GM23338 (cell line): ENCODE results near the gene EXOC3. TPM values are rescaled to one million over a fixed set of nuclear protein-coding genes. Genes with fewer than 3 reads are reported as not detected.

Experiments
- EZH2 ChIP-seq: fragments of 200-600 bp; sonication (generic); IDR thresholded peaks from one replicate; pipeline ENCODE4 v1.8.0; 2017; ENCODE audit warnings: antibody characterized with exemption, mild to moderate bottlenecking, low read depth; ENCODE audit not compliant: unreplicated experiment
- EZH2phosphoT487 ChIP-seq: fragments of 200-600 bp; sonication (generic); IDR thresholded peaks from one replicate; pipeline ENCODE4 v1.8.1; 2018; ENCODE audit warnings: antibody characterized with exemption; ENCODE audit not compliant: unreplicated experiment
- JUNB ChIP-seq: IDR thresholded peaks from one replicate; pipeline ENCODE4 v1.6.1; 2016; ENCODE audit warnings: antibody characterized with exemption; ENCODE audit not compliant: unreplicated experiment
- NANOG ChIP-seq: IDR thresholded peaks from 2 replicates; pipeline ENCODE4 v1.6.1; 2016; ENCODE audit warnings: antibody characterized with exemption, borderline replicate concordance
- POLR2AphosphoS5 ChIP-seq: IDR thresholded peaks from 2 replicates; pipeline ENCODE4 v1.6.1; 2016; ENCODE audit warnings: antibody characterized with exemption, low read depth
- ZNF114 ChIP-seq: fragments of 250-450 bp; sonication (Bioruptor Pico); IDR thresholded peaks from 2 replicates; pipeline ENCODE4 v1.5.0; 2020; ENCODE audit warnings: mild to moderate bottlenecking, moderate library complexity
- ZNF331 ChIP-seq: fragments of 250-450 bp; sonication (Bioruptor Pico); IDR thresholded peaks from 2 replicates; pipeline ENCODE4 v1.5.0; 2020; ENCODE audit warnings: low read depth, mild to moderate bottlenecking, moderate library complexity
- polyA plus RNA-seq: library from polyadenylated mRNA; unstranded; fragments of >200 nt; fragmentation: Nextera tagmentation; extraction: Ambion mirVana; gene quantifications from 2 replicates; pipeline ENCODE4 v1.2.1, GENCODE V29; 2016
- total RNA-seq: library from RNA; depleted of rRNA; stranded (reverse); fragments of >200 nt; shearing (Covaris generic); gene quantifications from 2 replicates; pipeline ENCODE4 v1.2.3, GENCODE V29; 2014
- TF ChIP-seq, protein P1 (sequence below): fragments of 250-450 bp; sonication (Bioruptor Pico); IDR thresholded peaks from 2 replicates; pipeline ENCODE4 v1.5.0; 2020; ENCODE audit warnings: mild to moderate bottlenecking, moderate library complexity
- TF ChIP-seq, protein P2 (sequence below), 2 experiments: fragments of 200-600 bp in 1 of 2; sonication (generic) in 1 of 2; conservative IDR thresholded peaks; 2 replicates each; pipeline versions ENCODE4 v1.5.1 to v1.6.1; 2016 to 2017; ENCODE audit warnings: antibody characterized with exemption in 2 of 2, low read depth in 2 of 2, mild to moderate bottlenecking in 2 of 2, moderate library complexity in 1 of 2
- TF ChIP-seq, protein P3 (sequence below): IDR thresholded peaks from one replicate; pipeline ENCODE4 v1.6.1; 2018; ENCODE audit warnings: antibody characterized with exemption; ENCODE audit not compliant: unreplicated experiment

Gene EXOC3
- total and polyA plus RNA-seq, 2 experiments from 2014 or later, result 13.4 to 31.6 TPM

DNA sequence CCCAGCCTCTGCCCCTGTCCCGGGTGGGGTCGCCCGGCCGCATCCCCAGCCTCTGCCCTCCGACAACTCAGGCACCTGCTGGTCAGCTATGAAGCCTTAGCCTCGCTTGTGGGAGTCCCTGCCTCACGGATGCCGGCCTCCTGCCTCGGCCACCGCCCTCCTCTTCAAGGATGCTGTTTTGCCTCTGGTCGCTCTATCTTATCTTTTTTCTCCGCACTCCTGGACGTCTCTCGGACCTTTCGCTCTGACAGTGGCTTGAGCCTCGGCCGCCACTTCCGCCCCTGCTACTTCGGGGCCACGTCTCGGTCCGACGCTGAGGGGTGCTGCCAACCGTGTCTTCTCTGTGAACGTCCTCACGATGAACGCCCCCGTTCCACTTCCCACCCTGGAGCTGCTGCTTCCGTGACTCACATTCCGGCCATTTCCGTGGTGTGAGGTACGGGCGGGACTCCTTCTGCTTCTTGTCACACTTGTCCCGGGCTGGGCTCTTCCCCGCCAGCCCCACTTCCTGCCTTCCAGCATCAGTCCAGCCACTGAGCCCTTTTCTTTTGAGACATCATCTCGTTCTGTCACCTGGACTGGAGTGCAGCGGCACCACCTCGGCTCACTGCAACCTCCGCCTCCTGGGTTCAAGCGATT is 55.0 kb downstream of the EXOC3 start (continued):
- TF ChIP-seq, protein P1, sequence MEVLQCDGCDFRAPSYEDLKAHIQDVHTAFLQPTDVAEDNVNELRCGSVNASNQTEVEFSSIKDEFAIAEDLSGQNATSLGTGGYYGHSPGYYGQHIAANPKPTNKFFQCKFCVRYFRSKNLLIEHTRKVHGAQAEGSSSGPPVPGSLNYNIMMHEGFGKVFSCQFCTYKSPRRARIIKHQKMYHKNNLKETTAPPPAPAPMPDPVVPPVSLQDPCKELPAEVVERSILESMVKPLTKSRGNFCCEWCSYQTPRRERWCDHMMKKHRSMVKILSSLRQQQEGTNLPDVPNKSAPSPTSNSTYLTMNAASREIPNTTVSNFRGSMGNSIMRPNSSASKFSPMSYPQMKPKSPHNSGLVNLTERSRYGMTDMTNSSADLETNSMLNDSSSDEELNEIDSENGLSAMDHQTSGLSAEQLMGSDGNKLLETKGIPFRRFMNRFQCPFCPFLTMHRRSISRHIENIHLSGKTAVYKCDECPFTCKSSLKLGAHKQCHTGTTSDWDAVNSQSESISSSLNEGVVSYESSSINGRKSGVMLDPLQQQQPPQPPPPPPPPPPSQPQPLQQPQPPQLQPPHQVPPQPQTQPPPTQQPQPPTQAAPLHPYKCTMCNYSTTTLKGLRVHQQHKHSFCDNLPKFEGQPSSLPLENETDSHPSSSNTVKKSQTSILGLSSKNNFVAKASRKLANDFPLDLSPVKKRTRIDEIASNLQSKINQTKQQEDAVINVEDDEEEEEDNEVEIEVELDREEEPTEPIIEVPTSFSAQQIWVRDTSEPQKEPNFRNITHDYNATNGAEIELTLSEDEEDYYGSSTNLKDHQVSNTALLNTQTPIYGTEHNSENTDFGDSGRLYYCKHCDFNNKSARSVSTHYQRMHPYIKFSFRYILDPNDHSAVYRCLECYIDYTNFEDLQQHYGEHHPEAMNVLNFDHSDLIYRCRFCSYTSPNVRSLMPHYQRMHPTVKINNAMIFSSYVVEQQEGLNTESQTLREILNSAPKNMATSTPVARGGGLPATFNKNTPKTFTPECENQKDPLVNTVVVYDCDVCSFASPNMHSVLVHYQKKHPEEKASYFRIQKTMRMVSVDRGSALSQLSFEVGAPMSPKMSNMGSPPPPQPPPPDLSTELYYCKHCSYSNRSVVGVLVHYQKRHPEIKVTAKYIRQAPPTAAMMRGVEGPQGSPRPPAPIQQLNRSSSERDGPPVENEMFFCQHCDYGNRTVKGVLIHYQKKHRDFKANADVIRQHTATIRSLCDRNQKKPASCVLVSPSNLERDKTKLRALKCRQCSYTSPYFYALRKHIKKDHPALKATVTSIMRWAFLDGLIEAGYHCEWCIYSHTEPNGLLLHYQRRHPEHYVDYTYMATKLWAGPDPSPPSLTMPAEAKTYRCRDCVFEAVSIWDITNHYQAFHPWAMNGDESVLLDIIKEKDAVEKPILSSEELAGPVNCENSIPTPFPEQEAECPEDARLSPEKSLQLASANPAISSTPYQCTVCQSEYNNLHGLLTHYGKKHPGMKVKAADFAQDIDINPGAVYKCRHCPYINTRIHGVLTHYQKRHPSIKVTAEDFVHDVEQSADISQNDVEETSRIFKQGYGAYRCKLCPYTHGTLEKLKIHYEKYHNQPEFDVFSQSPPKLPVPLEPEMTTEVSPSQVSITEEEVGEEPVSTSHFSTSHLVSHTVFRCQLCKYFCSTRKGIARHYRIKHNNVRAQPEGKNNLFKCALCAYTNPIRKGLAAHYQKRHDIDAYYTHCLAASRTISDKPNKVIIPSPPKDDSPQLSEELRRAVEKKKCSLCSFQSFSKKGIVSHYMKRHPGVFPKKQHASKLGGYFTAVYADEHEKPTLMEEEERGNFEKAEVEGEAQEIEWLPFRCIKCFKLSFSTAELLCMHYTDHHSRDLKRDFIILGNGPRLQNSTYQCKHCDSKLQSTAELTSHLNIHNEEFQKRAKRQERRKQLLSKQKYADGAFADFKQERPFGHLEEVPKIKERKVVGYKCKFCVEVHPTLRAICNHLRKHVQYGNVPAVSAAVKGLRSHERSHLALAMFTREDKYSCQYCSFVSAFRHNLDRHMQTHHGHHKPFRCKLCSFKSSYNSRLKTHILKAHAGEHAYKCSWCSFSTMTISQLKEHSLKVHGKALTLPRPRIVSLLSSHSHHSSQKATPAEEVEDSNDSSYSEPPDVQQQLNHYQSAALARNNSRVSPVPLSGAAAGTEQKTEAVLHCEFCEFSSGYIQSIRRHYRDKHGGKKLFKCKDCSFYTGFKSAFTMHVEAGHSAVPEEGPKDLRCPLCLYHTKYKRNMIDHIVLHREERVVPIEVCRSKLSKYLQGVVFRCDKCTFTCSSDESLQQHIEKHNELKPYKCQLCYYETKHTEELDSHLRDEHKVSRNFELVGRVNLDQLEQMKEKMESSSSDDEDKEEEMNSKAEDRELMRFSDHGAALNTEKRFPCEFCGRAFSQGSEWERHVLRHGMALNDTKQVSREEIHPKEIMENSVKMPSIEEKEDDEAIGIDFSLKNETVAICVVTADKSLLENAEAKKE (CRISPR knock-in tag), result no peak
- no peak for TF ChIP-seq ZNF331 (CRISPR knock-in tag)
- TF ChIP-seq EZH2, result no peak
- no peak for TF ChIP-seq NANOG
- no peak for TF ChIP-seq POLR2AphosphoS5
- no peak for TF ChIP-seq ZNF114 (CRISPR knock-in tag)
- TF ChIP-seq, protein P2, sequence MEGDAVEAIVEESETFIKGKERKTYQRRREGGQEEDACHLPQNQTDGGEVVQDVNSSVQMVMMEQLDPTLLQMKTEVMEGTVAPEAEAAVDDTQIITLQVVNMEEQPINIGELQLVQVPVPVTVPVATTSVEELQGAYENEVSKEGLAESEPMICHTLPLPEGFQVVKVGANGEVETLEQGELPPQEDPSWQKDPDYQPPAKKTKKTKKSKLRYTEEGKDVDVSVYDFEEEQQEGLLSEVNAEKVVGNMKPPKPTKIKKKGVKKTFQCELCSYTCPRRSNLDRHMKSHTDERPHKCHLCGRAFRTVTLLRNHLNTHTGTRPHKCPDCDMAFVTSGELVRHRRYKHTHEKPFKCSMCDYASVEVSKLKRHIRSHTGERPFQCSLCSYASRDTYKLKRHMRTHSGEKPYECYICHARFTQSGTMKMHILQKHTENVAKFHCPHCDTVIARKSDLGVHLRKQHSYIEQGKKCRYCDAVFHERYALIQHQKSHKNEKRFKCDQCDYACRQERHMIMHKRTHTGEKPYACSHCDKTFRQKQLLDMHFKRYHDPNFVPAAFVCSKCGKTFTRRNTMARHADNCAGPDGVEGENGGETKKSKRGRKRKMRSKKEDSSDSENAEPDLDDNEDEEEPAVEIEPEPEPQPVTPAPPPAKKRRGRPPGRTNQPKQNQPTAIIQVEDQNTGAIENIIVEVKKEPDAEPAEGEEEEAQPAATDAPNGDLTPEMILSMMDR (conservative IDR thresholded peaks at IDR 0.05; ENCODE audit: low read depth in 2 of 2), result no peak
- no peak for TF ChIP-seq JUNB
- TF ChIP-seq, protein P3, sequence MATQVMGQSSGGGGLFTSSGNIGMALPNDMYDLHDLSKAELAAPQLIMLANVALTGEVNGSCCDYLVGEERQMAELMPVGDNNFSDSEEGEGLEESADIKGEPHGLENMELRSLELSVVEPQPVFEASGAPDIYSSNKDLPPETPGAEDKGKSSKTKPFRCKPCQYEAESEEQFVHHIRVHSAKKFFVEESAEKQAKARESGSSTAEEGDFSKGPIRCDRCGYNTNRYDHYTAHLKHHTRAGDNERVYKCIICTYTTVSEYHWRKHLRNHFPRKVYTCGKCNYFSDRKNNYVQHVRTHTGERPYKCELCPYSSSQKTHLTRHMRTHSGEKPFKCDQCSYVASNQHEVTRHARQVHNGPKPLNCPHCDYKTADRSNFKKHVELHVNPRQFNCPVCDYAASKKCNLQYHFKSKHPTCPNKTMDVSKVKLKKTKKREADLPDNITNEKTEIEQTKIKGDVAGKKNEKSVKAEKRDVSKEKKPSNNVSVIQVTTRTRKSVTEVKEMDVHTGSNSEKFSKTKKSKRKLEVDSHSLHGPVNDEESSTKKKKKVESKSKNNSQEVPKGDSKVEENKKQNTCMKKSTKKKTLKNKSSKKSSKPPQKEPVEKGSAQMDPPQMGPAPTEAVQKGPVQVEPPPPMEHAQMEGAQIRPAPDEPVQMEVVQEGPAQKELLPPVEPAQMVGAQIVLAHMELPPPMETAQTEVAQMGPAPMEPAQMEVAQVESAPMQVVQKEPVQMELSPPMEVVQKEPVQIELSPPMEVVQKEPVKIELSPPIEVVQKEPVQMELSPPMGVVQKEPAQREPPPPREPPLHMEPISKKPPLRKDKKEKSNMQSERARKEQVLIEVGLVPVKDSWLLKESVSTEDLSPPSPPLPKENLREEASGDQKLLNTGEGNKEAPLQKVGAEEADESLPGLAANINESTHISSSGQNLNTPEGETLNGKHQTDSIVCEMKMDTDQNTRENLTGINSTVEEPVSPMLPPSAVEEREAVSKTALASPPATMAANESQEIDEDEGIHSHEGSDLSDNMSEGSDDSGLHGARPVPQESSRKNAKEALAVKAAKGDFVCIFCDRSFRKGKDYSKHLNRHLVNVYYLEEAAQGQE, result no peak
- no peak for TF ChIP-seq EZH2phosphoT487
